GM19468 (cell line): ENCODE results near the gene WHRN.
A peak's percentile ranks its signal among the peaks of the same experiment; 100 is the strongest.

Experiments
- ATAC-seq: cut with Tn5 transposase; IDR thresholded peaks from one replicate; pipeline ENCODE4 v1.9.1; 2021; ENCODE audit warnings: mild to moderate bottlenecking, moderate library complexity, moderate number of reproducible peaks; ENCODE audit not compliant: unreplicated experiment; ENCODE audit errors: extremely low read depth

Gene WHRN

DNA sequence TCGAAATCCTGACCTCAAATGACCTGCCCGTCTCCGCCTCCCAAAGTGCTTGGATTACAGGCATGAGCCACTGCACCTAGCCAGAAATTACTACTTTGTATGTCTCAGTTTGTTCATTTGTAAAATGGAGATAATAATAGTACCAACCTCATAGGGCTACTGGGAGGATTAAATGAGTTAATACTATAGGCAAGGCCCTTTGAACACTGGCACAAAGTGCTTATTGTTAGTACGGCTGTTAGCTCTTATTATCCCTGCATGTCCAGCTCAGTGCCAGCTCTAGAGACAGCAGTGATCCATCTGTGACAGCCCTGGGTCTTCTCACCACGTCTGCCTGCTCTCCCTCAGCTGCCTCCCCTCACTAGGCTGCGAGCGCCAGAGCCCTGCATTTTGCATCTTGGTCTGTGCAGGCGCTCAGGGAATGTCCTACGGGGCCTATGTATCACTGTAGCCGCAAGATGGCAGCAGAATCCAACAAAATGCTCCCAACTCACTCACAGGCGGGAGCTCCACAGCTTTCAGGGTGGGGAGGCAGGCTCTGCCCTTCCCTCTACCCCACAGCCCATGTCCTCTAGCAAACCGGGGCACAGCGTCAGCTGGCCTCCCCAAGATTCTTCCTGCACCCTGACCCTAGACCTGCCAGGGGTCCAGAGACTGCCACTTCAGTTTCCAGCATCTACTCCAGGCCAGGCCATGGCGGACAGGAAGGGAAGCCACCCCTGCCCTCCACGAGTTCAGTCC, 99.8 kb downstream of the WHRN start:
- ATAC-seq: peak; percentile 78

DNA sequence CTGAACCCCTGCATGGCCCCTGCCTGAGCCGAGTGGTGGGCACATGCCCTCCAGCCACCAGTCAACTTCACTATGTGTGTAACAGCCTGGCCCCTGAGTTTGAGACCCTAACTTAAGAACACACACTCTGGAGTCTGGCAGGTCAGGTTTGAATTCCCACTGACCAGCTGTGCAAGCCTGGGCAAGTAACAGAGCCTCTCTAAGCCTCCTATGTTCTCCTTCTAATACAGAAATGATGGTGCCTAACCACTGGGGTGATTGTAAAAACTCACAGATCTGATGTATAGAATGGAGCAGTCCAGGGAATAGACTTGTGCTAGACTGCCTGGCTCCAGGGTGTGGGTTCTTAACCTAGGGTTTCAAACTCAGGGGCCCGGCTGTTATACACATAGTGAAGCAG, 100.7 kb downstream of the WHRN start:
- no peak for ATAC-seq

DNA sequence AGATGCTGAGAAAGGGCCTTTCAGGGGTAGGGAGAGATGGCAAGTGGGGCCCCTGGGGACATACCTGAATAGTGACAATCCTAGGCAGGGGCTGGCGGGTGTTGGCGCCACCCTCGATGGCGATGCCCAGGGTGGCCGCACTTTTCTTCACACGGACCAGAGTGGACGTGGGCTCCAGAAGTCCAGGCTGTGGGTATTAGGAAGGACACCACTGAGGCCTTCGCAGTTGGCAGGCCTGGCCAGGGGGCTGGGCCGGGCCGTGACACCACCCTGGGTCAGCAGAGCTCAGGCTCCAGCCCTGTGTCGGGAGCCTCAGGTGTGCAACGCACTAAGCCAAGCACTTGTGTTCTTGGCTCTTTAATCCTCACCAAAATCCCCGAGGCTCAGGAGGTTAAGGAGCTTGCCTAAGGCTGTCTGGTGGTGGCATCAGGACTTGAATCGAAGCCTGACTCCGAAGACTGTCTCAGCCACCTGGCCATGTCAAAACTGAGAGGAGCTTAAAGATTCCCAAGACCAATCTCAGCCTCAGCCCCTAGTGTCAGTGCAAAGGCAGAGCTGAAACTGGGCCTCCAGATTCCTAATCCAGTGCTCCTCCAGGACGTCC, 102.0 kb downstream of the WHRN start:
- ATAC-seq: no peak

DNA sequence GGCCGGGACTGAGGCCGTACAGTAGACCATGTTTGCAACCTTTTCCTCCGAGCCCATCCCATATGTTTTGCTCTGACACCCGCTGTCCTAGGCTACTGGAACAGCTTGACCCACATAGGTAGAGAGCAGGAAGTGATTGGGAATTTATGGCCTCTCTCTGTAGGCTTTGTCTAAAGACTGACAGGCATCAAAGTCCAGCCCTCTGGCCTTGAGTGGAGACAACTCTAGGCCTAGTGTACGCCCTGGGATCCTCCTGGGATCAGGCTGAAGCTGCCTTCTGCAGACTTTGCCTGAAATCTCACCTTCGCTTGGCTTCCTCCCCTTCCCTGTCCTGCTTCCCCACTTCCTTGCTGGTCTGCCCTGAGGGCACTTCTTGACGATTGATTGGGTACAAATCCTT, 103.9 kb downstream of the WHRN start:
- ATAC-seq: no peak

DNA sequence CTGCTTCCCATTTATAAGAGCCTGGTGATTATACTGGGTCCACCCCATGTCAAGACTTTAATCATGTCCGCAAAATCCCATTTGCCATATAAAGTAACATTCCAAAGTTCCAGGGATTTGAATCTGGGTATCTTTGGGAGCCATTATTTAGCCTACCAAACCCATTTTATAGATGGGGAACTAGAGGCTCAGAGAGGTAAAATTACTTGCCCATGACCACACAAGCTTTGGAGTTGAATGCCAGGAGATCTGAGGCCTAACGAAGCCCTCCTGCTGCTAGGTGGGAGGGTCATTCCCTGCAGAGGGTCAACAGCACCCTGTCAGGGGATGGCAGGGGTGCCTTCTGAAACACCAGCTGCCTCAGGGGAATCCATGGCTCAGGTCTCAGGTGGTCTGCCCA, 104.5 kb downstream of the WHRN start:
- no peak for ATAC-seq

DNA sequence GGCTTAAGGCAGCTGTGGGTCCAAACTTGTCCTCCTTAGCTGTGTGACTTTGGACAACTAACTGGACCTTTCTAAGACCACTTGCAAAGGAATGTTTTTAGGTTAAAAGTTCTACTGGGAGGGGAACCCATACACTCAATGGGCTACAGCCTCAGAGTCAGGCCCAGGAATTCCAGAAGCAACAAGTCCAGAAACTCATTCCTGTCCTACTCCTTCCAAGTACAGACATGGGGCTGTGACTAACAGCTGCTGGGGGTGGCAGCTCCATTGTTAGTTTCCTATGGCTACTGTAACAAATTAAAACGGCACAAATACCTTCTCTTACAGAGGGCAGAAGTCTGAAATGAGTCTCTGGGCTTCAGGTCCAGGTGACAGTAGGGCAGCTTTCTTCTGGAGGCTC, 105.1 kb downstream of the WHRN start:
- no peak for ATAC-seq

DNA sequence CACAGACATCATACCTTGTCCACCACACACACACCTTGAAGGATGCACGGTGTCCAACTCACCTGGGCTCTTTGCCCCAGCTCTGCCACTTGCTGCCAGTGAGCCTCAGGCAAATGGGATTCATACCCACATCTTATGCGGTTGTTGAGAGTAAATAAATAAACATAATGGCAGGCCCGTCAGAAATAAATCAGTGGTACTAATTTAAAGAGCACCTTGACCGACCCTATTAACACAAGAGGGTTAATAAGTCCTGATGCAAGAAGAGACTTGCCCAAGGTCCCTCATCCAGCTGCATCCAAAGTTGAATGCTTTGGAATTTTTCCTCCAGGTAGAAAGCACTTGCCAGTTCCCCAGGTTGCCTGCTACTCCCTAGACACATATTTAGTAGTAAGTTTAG, 105.9 kb downstream of the WHRN start:
- no peak for ATAC-seq

DNA sequence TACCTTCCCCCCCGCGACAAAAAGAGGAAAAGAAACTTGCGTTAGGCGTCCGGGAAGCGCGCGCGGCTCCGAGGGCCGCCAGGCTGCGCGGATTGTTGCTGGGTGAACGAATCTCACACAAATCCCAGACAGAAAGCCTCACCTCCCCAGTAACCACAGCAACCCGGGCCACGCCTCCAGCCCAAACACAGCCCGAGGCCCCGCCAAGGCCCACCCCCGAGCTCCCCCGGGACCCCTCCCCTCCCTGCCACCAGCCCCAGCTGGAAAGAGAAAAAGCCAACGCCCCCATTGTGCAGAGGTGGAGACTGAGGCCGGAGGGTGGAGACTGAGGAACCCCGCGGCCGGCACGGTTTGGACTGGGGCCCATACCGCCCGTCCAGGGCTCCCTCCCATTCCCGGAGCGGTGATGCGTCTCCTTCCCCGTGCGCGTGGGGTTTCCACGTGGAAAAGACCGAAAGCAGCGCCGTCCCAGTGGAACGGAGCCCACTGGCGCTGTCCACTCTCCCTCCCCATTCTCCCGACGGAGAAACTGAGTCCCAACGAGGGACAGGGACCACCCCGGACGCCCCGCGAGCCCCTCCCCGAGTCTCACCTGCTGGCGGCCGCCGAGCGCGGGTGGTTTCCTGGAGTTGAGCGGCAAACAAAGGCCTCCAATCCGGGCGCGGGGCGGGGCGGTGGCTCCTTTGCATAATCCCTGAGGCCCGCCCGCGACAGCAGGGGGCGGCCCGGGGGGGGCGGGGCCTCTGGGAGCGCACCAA, 107.2 kb downstream of the WHRN start:
- ATAC-seq: peak; percentile 61

DNA sequence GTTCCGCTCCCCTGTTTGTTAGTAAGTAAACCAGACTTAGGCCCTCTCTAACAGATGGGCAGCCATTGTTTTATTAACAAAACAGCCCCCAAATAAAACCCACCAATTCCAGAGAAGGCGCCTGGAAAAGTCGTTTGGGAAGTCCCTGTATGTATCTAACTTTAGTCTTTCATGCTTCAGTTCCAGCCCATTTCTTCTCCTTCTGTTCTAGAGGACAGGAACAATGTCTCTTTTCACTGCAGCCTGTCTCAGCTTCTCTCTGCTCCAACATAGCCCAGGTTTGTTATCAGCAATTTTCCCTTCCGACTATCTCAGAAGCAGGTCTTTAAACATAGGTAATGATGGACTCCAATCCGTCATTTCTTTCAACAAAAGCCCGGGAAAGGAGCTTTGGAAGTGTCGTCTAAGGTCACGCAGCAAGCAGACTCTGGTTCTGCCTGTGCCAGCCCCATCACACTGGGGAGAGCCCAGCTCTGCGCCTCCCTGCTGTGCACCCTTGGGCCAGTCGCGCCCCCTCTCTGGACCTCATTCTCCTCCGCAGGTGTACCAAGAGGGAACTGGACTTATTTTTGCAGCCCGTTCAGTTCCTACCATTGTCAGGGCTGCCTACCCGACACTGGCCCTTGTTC, 107.9 kb downstream of the WHRN start:
- ATAC-seq: peak; percentile 24

DNA sequence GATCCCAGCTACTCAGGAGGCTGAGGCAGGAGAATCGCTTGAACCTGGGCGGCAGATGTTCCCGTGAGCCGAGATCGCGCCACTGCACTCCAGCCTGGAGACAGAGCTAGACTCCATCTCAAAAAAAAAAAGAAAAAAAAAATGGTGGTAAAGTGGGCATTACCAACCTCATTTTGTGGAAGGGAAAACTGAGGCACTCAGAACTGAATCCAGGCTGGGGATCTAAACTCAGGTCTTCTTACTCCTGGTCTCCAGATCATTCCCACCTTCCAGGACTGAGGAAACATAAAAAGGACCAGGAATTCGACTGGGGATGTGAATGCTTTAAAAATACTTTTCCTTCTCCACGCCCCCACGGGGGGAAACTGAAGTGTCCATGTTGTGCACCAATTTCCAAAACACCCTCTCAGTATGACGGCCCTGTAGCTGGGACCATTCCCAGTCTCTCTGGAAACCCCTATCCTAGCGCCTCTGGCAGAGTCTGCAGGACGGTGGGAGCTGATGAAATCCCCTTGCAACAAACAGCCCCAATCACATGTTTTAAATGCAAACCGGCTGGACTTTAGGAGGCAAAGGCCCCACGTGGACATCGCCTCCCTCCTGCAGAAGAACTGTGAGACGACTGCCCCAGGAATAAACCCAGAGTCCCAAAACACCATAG, 108.6 kb downstream of the WHRN start:
- no peak for ATAC-seq

DNA sequence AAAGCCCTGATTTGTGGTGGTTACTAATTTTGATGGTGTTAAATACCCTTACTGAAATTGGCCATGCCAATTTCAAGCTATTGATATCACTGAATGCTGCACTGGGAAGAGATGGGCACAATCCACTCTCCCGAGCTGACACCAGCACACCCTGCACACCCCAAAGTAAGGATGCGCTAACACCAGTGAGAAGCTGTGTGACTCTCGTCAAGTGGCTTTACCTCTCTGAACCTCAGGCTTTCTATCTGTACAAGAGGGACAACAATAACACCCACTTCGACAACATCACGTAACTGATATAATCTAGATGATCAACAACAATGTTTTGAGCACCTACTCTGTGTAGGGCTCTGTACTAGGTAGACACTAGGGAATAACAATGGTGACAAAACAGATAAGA, 109.5 kb downstream of the WHRN start:
- no peak for ATAC-seq

DNA sequence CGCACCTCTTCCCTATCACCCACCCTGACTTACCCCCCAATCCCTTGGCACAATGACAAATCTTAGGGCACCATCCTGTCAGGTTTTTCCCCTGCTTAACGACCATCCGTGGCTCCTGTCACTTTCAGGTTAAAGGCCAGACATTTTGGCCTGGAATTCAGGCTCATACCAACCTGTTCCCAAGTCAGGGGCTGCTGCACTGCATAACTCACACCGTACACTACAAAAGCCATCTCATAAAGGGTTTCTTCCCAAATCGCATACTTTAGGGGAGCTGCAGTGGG, 110.0 kb downstream of the WHRN start:
- ATAC-seq: no peak

DNA sequence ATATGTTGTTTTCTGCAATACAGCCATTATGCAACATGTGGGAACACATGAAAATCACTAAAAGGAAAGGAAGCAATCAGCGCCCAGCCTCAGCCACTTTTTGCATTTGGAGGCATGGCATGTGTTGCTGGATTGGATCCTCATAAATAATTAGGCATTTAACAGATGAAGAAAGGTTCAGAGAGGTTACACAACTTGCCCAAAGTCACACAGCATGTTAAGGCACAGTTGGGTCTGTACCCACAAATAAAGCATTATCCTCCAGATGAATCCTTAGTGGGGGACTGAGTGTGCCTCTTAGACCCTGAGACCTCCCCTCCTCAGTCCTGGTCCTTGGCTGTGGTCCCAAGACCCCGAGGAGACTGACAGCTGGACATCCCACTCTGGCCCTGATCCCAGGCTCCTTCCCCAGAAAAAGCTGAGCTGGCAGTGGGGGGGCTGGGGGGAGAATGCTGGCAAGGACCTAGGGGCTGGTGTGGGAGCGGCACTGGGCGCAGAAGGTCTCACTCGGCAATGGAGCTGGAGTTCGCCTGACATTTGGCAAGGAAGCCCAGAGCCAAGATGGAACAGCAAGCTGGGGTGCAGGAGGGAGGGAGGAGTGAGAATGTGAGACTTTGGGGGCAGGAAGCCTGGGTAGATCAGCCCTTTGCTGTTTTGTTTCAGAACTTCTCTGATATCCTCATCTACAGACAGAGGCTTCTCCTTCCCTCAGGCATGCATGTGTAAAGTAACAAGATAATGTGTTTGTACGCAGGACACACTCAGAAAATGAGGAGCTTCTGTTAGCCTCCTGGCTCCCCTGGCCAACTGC, 110.5 kb downstream of the WHRN start:
- ATAC-seq: no peak

DNA sequence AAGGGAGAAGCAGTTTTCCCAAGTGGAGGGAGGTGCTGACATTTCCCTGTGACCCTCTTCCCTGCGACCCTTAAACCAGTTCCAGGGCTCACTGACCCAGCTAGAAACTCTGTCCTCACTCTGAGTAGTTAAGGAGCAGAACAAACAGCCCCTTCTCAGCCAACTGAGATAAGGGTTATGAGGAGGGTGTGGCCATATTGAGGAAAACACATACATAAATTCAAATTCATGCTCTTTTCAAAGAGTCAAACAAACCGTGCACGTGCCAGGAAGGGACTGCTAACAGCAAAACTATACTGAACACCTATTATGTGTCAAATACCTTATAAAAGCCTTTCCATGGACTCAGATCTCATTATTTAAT, 112.5 kb downstream of the WHRN start:
- ATAC-seq: no peak

DNA sequence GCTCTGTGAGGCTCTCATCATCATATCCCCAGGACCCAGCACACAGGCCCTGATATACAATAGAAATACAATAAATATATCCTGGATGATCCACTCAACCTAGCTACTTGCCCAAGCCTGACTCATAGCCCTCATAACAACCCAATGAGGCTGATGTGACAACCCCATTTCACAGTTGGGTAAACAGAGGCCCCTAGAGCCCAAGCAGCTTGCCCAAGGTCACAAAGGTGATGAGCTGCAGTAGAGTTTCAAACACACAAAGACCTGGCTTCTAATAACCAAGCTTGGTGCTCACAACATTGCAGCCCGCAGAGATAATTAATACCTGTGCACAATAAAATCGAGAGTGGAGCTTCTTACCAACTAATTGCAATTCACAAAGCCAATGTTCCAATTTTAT, 114.3 kb downstream of the WHRN start:
- no peak for ATAC-seq

DNA sequence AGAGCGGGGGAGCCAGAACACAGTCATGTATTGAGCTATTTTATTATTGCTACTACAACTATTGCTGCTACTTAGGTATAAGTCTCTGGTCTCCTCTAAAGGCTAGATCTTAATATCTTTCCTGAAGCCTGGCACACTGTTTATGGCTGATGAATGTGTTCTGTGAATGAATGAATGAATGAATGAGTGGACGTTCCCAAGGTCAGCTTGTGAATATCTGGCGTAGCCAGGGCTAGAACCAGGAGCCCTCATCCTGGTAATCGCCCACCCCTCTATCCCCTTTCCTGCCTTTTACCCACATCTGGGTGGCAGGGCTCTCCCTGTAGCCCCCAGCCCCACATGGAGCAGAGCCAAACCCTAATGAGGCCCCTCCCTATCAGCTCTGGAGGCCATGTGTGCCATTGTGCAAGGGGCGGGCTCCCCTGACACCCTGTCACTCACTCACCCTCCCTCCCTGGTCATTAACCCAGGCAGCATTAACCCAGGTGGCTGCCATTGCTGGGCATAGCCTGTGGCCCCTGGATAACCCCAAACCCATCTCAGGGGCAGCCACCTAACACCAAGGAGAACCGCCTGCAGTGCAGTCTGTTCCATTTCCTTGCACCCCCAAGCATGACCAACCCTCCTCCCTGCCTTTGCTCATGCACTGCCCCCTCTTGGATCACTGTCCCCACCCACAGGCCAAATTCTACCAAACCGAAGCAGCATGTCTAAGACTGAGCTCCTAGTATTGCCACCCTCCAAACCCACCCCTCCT, 115.5 kb downstream of the WHRN start:
- ATAC-seq: no peak

DNA sequence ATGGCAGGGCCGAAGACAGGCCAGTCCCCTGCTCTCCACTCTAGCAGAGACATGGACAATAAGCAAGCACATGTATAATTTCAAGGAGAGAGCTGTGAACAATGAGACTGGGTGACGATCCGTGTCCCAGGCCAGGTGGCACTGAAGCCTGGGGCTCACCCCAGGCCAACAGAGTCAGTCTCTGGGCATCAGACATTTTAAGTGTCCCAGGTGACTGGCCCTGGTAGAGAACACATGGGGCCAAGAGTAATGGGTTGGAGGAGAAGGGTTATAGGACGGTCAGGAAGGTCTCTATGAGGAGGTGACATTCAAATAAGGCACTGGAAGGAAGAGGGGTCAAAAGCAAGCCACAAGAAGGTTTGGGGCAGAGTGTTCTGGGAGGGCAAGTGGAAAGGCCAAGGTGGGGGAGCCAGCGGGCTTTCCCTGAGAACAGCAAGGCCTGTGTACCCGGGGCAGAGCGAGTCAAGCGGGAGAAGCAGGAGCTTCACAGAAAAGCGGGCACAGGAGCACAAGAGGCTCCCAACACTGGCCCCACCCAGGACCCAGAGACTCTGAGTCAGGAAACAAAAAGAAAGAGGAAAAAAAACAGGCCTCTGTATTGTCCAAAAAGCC, 116.4 kb downstream of the WHRN start:
- no peak for ATAC-seq

DNA sequence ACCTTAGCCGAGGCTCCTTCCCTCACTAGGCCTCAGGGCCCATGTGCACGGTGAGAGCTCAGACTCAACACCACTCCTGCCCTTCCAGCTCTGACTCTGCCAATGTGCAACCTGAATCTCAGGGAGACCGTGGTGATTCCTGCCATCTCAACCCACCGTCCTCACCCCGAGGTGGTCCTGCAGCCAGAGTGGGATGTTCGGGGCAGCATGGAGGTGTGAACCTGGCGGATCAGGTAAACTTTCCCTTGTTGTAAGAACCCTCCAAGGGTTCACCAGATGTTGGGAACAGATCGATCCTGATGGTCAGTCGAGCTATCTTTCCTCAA, 117.0 kb downstream of the WHRN start:
- no peak for ATAC-seq
